ENCODE results near the gene RNU2-63P. TPM values are rescaled to one million over a fixed set of nuclear protein-coding genes. Genes with fewer than 3 reads are reported as not detected.

Gene RNU2-63P
- total and polyA plus RNA-seq, 2 experiments from 2014 or later, result 2.0 TPM; not detected in 1

GRCh38 chr2:88049622-88050021, 33.3 kb upstream of the RNU2-63P start:
- TF ChIP-seq NANOG (IDR thresholded peaks at IDR 0.05; ENCODE audit: borderline replicate concordance) (no peak), EZH2phosphoT487 (IDR thresholded peaks at IDR 0.05; ENCODE audit: unreplicated experiment) (no peak), ZNF331 (CRISPR knock-in tag; IDR thresholded peaks at IDR 0.05; ENCODE audit: low read depth) (no peak), JUNB (IDR thresholded peaks at IDR 0.05; ENCODE audit: unreplicated experiment) (no peak)
- Histone ChIP-seq H3K4me2 (no peak overlapping the region), H3K9me2 (ENCODE audit: insufficient read depth) (no peaks in the 10 kb centered on the region), H3K4me3 (no peak overlapping the region), H3F3A (replicated peaks; ENCODE audit: low read depth) (no peaks in the 10 kb centered on the region), H3K79me2 (replicated peaks; ENCODE audit: insufficient read depth) (peaks cover 23% of the 10 kb centered on the region), H4K20me1 (replicated peaks; ENCODE audit: insufficient read depth) (peaks cover 5% of the 10 kb centered on the region; the same call in 1 of the 2 replicates), H3K4me1 (ENCODE audit: insufficient read depth) (peaks cover 9% of the 10 kb centered on the region), H3K27ac (ENCODE audit: low read depth) (no peak overlapping the region), H2AFZ (no peak overlapping the region), H3K36me3 (ENCODE audit: insufficient read depth) (no peaks in the 10 kb centered on the region), H3K27me3 (ENCODE audit: insufficient read depth) (no peaks in the 10 kb centered on the region)
- no peak overlapping the region for H3K27ac Mint-ChIP-seq
- DNase-seq (ENCODE audit: low spot score) (no peak), ATAC-seq (no peak)
- peaks cover 2% of the 10 kb centered on the region; the same call in 1 of the 3 replicates for H3K36me3 Mint-ChIP-seq (ENCODE audit: low read depth)
- H3K27me3 Mint-ChIP-seq (ENCODE audit: insufficient read depth, low read depth, poor library complexity), result no peaks in the 10 kb centered on the region
- peaks cover 2% of the 10 kb centered on the region; the same call in 1 of the 3 replicates for H3K9me3 Mint-ChIP-seq
- no peak overlapping the region for H3K4me3 Mint-ChIP-seq
- peaks cover 13% of the 10 kb centered on the region; the same call in 2 of the 3 replicates for H3K4me1 Mint-ChIP-seq

GRCh38 chr2:88048541-88048940, 32.2 kb upstream of the RNU2-63P start:
- Mint-ChIP-seq H3K9me3 (no peaks in the 10 kb centered on the region), H3K4me1 (peaks cover 3% of the 10 kb centered on the region; the same call in 2 of the 3 replicates), H3K27ac (no peak overlapping the region), H3K4me3 (no peak overlapping the region), H3K27me3 (ENCODE audit: insufficient read depth, low read depth, poor library complexity) (no peaks in the 10 kb centered on the region), H3K36me3 (ENCODE audit: low read depth) (no peaks in the 10 kb centered on the region; the same call in 2 of the 3 replicates)
- Histone ChIP-seq H3K4me1 (ENCODE audit: insufficient read depth) (no peaks in the 10 kb centered on the region), H2AFZ (no peak overlapping the region), H3K4me2 (no peak overlapping the region), H3F3A (replicated peaks; ENCODE audit: low read depth) (no peaks in the 10 kb centered on the region), H3K79me2 (replicated peaks; ENCODE audit: insufficient read depth) (peaks cover 12% of the 10 kb centered on the region), H3K27ac (ENCODE audit: low read depth) (no peak overlapping the region), H3K4me3 (no peak overlapping the region), H3K27me3 (ENCODE audit: insufficient read depth) (no peaks in the 10 kb centered on the region), H4K20me1 (replicated peaks; ENCODE audit: insufficient read depth) (peaks cover 5% of the 10 kb centered on the region; the same call in 1 of the 2 replicates), H3K36me3 (ENCODE audit: insufficient read depth) (no peaks in the 10 kb centered on the region), H3K9me2 (ENCODE audit: insufficient read depth) (no peaks in the 10 kb centered on the region)
- ATAC-seq (no peak), DNase-seq (ENCODE audit: low spot score) (no peak)
- TF ChIP-seq REST (IDR thresholded peaks at IDR 0.05; ENCODE audit: unreplicated experiment), result no peak
- TF ChIP-seq JUNB (IDR thresholded peaks at IDR 0.05; ENCODE audit: unreplicated experiment), result no peak
- TF ChIP-seq ZNF331 (CRISPR knock-in tag; IDR thresholded peaks at IDR 0.05; ENCODE audit: low read depth), result no peak
- TF ChIP-seq EZH2phosphoT487 (IDR thresholded peaks at IDR 0.05; ENCODE audit: unreplicated experiment), result no peak
- no peak for TF ChIP-seq NANOG (IDR thresholded peaks at IDR 0.05; ENCODE audit: borderline replicate concordance)
- no peak for TF ChIP-seq CTCF (conservative IDR thresholded peaks at IDR 0.05; ENCODE audit: low read depth in 2 of 2)
- no peak for TF ChIP-seq ZNF462 (CRISPR knock-in tag; IDR thresholded peaks at IDR 0.05)
- TF ChIP-seq STAT1 (IDR thresholded peaks at IDR 0.05; ENCODE audit: unreplicated experiment), result no peak
- no peak for TF ChIP-seq ZNF114 (CRISPR knock-in tag; IDR thresholded peaks at IDR 0.05)
- no peak for TF ChIP-seq EZH2 (IDR thresholded peaks at IDR 0.05; ENCODE audit: low read depth, unreplicated experiment)

Data from GM23338 (cell line).